Brain microvascular endothelial cell (primary cell): ENCODE measurements around the gene PPIA.

Experiments
- DNase-seq: peaks from one replicate; pipeline ENCODE4 v3.0.0-alpha.2; 2020
- H3K27ac ChIP-seq: fragments of 250-450 bp; sonication (Bioruptor Pico); 2 replicates; pipeline ENCODE4 v1.5.1; 2020; ENCODE audit warnings: mild to moderate bottlenecking, moderate library complexity
- H3K27me3 ChIP-seq: fragments of 250-450 bp; sonication (Bioruptor Pico); replicated peaks from 2 replicates; pipeline ENCODE4 v1.5.1; 2020; ENCODE audit warnings: mild to moderate bottlenecking
- H3K36me3 ChIP-seq: fragments of 250-450 bp; sonication (Bioruptor Pico); replicated peaks from 2 replicates; pipeline ENCODE4 v1.5.1; 2020; ENCODE audit warnings: mild to moderate bottlenecking
- H3K4me3 ChIP-seq: 2 replicates; pipeline ENCODE4 v1.5.1; 2011; ENCODE audit warnings: low read depth, mild to moderate bottlenecking, control low read depth, low read length, moderate library complexity
- in situ Hi-C: cut with HindIII; loops from 2 replicates; pipeline ENCODE4 v1.10.0; 2017; ENCODE audit warnings: low sequenced_read_pairs, low pct_ligation_motif_present
- TF ChIP-seq, protein P1 (sequence below): IDR thresholded peaks from 2 replicates; pipeline ENCODE4 v1.5.1; 2011; ENCODE audit warnings: low read depth, mild to moderate bottlenecking, moderate library complexity, low read length, control low read depth, inconsistent platforms; ENCODE audit errors: missing control alignments

The PPIA gene

DNA sequence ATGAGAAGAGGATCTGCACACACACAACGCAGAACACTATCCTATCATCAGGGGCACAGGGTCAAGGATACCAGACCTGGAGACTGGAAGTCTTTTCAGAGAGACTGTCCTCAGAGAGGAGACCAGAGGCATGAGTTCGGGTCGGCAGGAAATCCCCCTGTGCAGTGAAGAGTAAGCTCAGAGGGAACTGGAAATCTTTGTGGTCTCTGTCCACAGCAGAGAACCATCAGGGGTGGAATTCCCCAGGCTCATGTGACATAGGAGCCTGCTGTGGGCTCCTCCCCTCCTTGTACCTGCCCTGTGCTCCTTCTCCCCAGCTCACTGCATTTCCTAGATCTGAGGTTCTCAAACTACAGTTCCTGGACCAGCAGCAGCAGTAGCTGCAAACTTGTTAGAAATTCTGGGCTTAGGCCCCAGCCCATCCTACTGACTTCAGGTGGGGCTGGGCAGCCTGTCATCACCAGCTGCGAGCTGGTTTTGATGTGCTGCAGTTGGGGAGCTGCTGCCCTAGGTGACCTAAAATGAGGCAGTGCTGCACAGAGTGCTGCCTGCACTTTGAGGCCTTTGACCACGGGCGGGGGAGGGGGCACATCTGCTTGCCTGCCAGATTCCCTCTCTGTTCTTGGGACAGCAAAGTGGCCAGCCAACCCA, 45.4 kb upstream of the PPIA start:
- Histone ChIP-seq H3K4me3 (no peak overlapping the region), H3K36me3 (no peaks in the 10 kb centered on the region), H3K27ac (no peak overlapping the region), H3K27me3 (no peaks in the 10 kb centered on the region)
- TF ChIP-seq, protein P1, sequence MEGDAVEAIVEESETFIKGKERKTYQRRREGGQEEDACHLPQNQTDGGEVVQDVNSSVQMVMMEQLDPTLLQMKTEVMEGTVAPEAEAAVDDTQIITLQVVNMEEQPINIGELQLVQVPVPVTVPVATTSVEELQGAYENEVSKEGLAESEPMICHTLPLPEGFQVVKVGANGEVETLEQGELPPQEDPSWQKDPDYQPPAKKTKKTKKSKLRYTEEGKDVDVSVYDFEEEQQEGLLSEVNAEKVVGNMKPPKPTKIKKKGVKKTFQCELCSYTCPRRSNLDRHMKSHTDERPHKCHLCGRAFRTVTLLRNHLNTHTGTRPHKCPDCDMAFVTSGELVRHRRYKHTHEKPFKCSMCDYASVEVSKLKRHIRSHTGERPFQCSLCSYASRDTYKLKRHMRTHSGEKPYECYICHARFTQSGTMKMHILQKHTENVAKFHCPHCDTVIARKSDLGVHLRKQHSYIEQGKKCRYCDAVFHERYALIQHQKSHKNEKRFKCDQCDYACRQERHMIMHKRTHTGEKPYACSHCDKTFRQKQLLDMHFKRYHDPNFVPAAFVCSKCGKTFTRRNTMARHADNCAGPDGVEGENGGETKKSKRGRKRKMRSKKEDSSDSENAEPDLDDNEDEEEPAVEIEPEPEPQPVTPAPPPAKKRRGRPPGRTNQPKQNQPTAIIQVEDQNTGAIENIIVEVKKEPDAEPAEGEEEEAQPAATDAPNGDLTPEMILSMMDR: no peak
- in situ Hi-C loops: no loop called here
- DNase-seq: peak; percentile 8

DNA sequence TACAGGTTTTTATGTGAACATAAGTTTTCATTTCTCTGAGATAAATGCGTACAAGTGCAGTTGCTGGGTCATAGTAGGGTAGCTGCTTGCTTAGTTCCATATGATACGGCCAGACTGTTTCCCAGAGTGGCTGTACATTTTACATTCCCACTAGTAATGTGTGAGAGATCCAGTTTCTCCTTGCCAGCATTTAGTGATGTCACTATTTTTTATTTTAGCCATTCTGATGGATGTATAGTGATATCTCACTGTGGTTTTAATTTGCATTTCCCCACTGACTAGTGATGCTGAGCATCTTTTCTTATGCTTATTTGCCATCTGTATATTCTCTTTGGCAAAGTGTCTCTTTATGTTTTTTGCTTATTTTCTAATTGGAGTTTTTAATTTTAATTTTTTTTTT, 43.7 kb upstream of the PPIA start:
- TF ChIP-seq, protein P1: no peak
- no peak for DNase-seq
- peaks cover 10% of the 10 kb centered on the region for H3K36me3 ChIP-seq
- H3K4me3 ChIP-seq: no peak overlapping the region
- in situ Hi-C loops: no loop called here
- H3K27ac ChIP-seq: no peak overlapping the region
- no peaks in the 10 kb centered on the region for H3K27me3 ChIP-seq

GRCh38 chr7:44754802-44755697, 41.4 kb upstream of the PPIA start:
- TF ChIP-seq, protein P1: no peak
- in situ Hi-C loops: no loop called here
- no peak overlapping the region for H3K4me3 ChIP-seq
- H3K27me3 ChIP-seq: no peaks in the 10 kb centered on the region
- no peak overlapping the region for H3K27ac ChIP-seq
- peaks cover 22% of the 10 kb centered on the region for H3K36me3 ChIP-seq
- DNase-seq: no peak

DNA sequence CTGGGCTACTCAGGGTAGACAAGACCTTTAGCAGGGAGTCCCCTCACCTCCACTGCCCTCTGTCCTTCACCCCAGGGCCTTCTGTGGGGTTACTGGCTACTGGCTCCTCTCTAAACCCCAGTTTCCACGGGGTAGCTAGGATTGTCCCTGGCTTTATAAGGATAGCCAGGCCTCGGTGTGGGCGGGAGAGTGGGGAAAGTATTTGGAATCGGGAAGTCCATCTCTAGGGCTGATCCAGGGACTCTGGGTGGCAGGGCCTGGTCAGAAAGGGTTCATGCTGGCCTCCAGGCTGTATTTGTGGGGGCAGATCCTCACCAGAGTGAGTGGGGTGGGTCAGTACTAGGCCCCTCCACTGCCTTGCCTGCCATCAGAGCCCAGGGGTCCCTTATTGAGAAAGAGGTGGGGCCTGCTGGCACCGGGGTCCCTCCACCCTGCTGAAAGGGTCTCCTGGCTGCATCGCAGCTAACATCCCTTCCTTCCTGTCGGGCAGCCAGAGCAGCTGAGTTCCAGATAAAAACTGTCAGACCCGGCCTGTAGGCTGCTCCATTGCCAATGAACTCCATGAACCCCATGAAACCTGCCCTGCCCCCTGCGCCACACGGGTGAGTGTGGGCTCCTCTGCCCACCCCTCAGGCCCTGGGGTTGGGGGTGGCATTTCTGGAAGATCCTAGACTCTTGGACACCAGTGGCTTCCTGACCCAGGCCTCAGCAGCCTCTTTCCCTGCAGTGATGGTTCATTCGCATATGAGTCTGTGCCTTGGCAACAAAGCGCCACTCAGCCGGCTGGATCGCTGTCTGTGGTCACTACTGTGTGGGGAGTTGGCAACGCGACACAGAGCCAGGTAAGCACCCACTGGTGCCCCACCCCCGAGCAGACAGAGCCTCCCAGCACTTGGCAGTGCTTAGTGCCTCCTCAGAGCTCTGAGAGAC, 40.5 kb upstream of the PPIA start:
- Histone ChIP-seq H3K27ac (no peak overlapping the region), H3K27me3 (no peaks in the 10 kb centered on the region), H3K4me3 (no peak overlapping the region), H3K36me3 (peaks cover 28% of the 10 kb centered on the region)
- TF ChIP-seq, protein P1: no peak
- DNase-seq: no peak
- in situ Hi-C loops: no loop called here

GRCh38 chr7:44756904-44757303, 39.6 kb upstream of the PPIA start:
- in situ Hi-C loops: no loop called here
- DNase-seq: no peak
- TF ChIP-seq, protein P1: no peak
- Histone ChIP-seq H3K36me3 (peaks cover 34% of the 10 kb centered on the region), H3K27me3 (no peaks in the 10 kb centered on the region), H3K4me3 (no peak overlapping the region), H3K27ac (no peak overlapping the region)
